ENCODE results near the gene INHBB.

DNA sequence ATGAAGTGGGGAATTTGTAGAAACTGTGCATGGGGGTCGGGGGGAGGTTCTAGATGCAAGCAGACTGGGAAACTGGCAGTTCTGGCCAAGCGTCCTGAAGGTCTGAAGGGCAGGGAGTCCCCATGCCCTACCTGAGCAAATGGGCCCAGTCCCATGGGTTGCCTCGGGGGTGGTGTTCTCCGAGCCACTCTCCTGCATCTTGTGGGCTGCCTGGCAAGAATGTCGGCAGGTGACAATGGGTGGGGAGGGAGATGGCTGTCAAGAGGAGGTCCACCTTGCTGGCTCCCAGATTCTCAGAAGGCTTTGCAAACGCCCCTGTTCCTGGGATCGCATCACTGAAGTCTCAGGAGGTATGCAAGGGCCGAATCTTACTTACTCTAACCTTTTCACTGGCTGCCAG is 21.3 kb downstream of the INHBB start:
- TF ChIP-seq CTCF (IDR thresholded peaks at IDR 0.05) (no peak), POLR2A (IDR thresholded peaks at IDR 0.05) (no peak)
